Neural cell (in vitro differentiated cells): Measurements from ENCODE around the gene SDHB. TPM values are rescaled to one million over a fixed set of nuclear protein-coding genes. Genes with fewer than 3 reads are reported as not detected.

Source experiments
- H2AFZ ChIP-seq: fragments of 200-600, 300-800 bp; sonication (generic), shearing (Covaris generic); 2 replicates; pipeline ENCODE4 v1.6.0; 2014; ENCODE audit warnings: low read depth, mild to moderate bottlenecking, antibody characterized with exemption, low read length, moderate library complexity
- H3F3A ChIP-seq: fragments of 200-600 bp; shearing (Covaris generic); 2 replicates; pipeline ENCODE4 v1.6.1; 2016; ENCODE audit warnings: mild to moderate bottlenecking, moderate library complexity, mixed read lengths, antibody characterized with exemption, low read length; ENCODE audit not compliant: insufficient read depth, poor library complexity, severe bottlenecking
- H3K27ac ChIP-seq: fragments of 200-600, 300-800 bp; sonication (generic), shearing (Covaris generic); 2 replicates; pipeline ENCODE4 v1.5.1; 2014; ENCODE audit warnings: mild to moderate bottlenecking, low read length, moderate library complexity
- H3K27me3 ChIP-seq: fragments of 300-800, 200-600 bp; sonication (generic), shearing (Covaris generic); 2 replicates; pipeline ENCODE4 v1.6.0; 2014; ENCODE audit warnings: mild to moderate bottlenecking, low read depth, low read length, moderate library complexity; ENCODE audit not compliant: insufficient read depth
- H3K36me3 ChIP-seq: fragments of 300-800, 200-600 bp; sonication (generic), shearing (Covaris generic); 2 replicates; pipeline ENCODE4 v1.5.1; 2014; ENCODE audit warnings: mild to moderate bottlenecking, antibody characterized with exemption, low read length, moderate library complexity; ENCODE audit not compliant: insufficient read depth
- H3K4me2 ChIP-seq: fragments of 300-800, 200-600 bp; sonication (generic), shearing (Covaris generic); 2 replicates; pipeline ENCODE4 v1.6.0; 2014; ENCODE audit warnings: mild to moderate bottlenecking, low read length
- H3K4me3 ChIP-seq: fragments of 300-800, 200-600 bp; sonication (generic), shearing (Covaris generic); 2 replicates; pipeline ENCODE4 v1.5.1; 2014; ENCODE audit warnings: mild to moderate bottlenecking, low read length, moderate library complexity
- H3K79me2 ChIP-seq: fragments of 200-600 bp; shearing (Covaris generic); replicated peaks from 2 replicates; pipeline ENCODE4 v1.6.0; 2014; ENCODE audit warnings: mild to moderate bottlenecking, low read length, moderate library complexity; ENCODE audit not compliant: insufficient read depth
- H3K9ac ChIP-seq: fragments of 300-800, 200-600 bp; sonication (generic), shearing (Covaris generic); 2 replicates; pipeline ENCODE4 v1.6.1; 2016; ENCODE audit warnings: mild to moderate bottlenecking, low read length, mixed read lengths
- H3K9me2 ChIP-seq: fragments of 200-600 bp; shearing (Covaris generic); 2 replicates; pipeline ENCODE4 v1.6.1; 2016; ENCODE audit warnings: mild to moderate bottlenecking, low read length, mixed read lengths; ENCODE audit not compliant: insufficient read depth
- H3K9me3 ChIP-seq: fragments of 200-600, 300-800 bp; sonication (generic), shearing (Covaris generic); 2 replicates; pipeline ENCODE4 v1.6.1; 2016; ENCODE audit warnings: mild to moderate bottlenecking, mixed run types, low read length, moderate library complexity, mixed read lengths
- H4K20me1 ChIP-seq: fragments of 200-600 bp; shearing (Covaris generic); 2 replicates; pipeline ENCODE4 v1.6.1; 2016; ENCODE audit warnings: mild to moderate bottlenecking, mixed run types; ENCODE audit not compliant: insufficient read depth
- EP300 ChIP-seq: fragments of 450-650 bp; conservative IDR thresholded peaks from 2 replicates; pipeline ENCODE4 v1.6.1; 2014; ENCODE audit warnings: antibody characterized with exemption, mild to moderate bottlenecking, moderate library complexity; ENCODE audit not compliant: poor library complexity, severe bottlenecking
- EZH2 ChIP-seq: fragments of 200-600, 300-800 bp; shearing (Covaris generic), sonication (generic); IDR thresholded peaks from 2 replicates; pipeline ENCODE4 v1.6.1; 2014; ENCODE audit warnings: antibody characterized with exemption, low read length, borderline replicate concordance, mild to moderate bottlenecking; ENCODE audit not compliant: insufficient read depth, poor library complexity, severe bottlenecking
- MXI1 ChIP-seq: fragments of 450-650 bp; conservative IDR thresholded peaks from 2 replicates; pipeline ENCODE4 v1.6.1; 2014; ENCODE audit warnings: antibody characterized with exemption, mild to moderate bottlenecking; ENCODE audit not compliant: poor library complexity, severe bottlenecking
- POLR2AphosphoS5 ChIP-seq: IDR thresholded peaks from 2 replicates; pipeline ENCODE4 v1.6.1; 2012
- RAD21 ChIP-seq: fragments of 450-650 bp; conservative IDR thresholded peaks from 2 replicates; pipeline ENCODE4 v1.6.1; 2014; ENCODE audit warnings: antibody characterized with exemption, mild to moderate bottlenecking, moderate library complexity
- SMC3 ChIP-seq: fragments of 450-650 bp; conservative IDR thresholded peaks from 2 replicates; pipeline ENCODE4 v1.6.1; 2014; ENCODE audit warnings: antibody characterized with exemption, mild to moderate bottlenecking, moderate library complexity; ENCODE audit not compliant: poor library complexity
- TAF1 ChIP-seq: IDR thresholded peaks from 2 replicates; pipeline ENCODE4 v1.6.1; 2012; ENCODE audit warnings: low read depth
- polyA minus RNA-seq: library from RNA; depleted of rRNA, polyadenylated mRNA; stranded (reverse); fragments of >200 nt; gene quantifications from 2 replicates; pipeline ENCODE4 v1.2.3, GENCODE V29; 2014
- polyA plus RNA-seq: library from polyadenylated mRNA; depleted of rRNA; stranded (reverse); fragments of >200 nt; gene quantifications from 2 replicates; pipeline ENCODE4 v1.2.3, GENCODE V29; 2014
- TF ChIP-seq, protein P1 (sequence below): fragments of 450-650 bp; IDR thresholded peaks from 2 replicates; pipeline ENCODE4 v1.5.1; 2014; ENCODE audit warnings: antibody characterized with exemption, mild to moderate bottlenecking, moderate library complexity; ENCODE audit not compliant: poor library complexity, severe bottlenecking
- TF ChIP-seq, protein P2 (sequence below): IDR thresholded peaks from 2 replicates; pipeline ENCODE4 v1.6.1; 2012; ENCODE audit warnings: borderline replicate concordance

Gene SDHB
- polyA plus RNA-seq, result 113 and 129 TPM in 2 replicates
- polyA minus RNA-seq, result 77.1 and 82.5 TPM in 2 replicates

DNA sequence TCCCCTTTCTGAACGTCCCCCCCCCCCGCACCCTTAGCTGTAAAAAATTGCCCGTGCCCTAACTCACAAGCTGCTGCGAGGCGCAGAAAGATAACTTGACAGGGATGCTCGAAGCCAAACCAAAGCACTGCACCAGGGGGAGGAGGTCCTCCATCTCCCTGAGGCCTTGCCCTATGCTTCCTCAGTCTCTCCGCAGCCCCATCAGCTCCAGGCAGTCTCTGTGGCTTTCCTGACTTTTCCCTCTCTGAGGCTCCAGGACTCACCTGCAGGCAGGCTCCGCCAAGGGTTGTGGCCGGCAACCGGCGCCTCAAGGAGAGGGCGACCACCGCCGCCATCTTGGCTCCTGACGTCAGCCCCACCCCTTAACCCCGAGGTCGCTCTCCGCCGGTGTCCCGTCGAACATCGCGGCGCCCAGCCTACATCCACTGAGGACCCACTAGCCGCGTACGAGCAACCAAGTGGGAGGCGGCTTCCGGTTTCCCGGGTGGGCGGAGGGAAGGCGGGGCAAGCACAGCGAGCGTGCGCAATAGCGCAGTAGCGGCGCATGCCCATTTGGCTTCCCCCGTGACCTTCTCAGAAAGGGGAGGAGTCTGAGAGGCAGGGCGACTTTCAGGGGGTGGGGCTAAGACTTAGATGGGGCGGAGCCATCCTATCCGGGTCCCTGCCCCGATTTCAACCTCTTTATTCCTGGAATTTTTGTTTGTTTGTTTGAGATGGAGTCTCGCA lies at the start of gene SDHB:
SDHB (minus strand) TSS at position 348 of the 726 bp plus-strand sequence; CDS start at position 335, 13 bp downstream.
- Histone ChIP-seq H2AFZ (peak within 1 kb of the TSS; percentile 61), H3K4me2 (peak within 1 kb of the TSS; percentile 54), H4K20me1 (no peaks in the 10 kb centered on the region), H3K27ac (peak within 1 kb of the TSS; percentile 82), H3K9me3 (no peaks in the 10 kb centered on the region), H3K9me2 (no peaks in the 10 kb centered on the region), H3K9ac (peak within 1 kb of the TSS; percentile 80), H3K27me3 (no peaks in the 10 kb centered on the region), H3K36me3 (no peaks in the 10 kb centered on the region), H3K4me3 (peak within 1 kb of the TSS; percentile 71), H3K79me2 (peaks cover 24% of the 10 kb centered on the region), H3F3A (no peaks in the 10 kb centered on the region)
- TF ChIP-seq SMC3 (peak; percentile 47), EP300 (peak; percentile 51), TAF1 (peak; percentile 72), MXI1 (peak; percentile 88), POLR2AphosphoS5 (peak; percentile 97), RAD21 (peak; percentile 15), EZH2 (no peak)
- TF ChIP-seq, protein P1, sequence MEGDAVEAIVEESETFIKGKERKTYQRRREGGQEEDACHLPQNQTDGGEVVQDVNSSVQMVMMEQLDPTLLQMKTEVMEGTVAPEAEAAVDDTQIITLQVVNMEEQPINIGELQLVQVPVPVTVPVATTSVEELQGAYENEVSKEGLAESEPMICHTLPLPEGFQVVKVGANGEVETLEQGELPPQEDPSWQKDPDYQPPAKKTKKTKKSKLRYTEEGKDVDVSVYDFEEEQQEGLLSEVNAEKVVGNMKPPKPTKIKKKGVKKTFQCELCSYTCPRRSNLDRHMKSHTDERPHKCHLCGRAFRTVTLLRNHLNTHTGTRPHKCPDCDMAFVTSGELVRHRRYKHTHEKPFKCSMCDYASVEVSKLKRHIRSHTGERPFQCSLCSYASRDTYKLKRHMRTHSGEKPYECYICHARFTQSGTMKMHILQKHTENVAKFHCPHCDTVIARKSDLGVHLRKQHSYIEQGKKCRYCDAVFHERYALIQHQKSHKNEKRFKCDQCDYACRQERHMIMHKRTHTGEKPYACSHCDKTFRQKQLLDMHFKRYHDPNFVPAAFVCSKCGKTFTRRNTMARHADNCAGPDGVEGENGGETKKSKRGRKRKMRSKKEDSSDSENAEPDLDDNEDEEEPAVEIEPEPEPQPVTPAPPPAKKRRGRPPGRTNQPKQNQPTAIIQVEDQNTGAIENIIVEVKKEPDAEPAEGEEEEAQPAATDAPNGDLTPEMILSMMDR, result peak; percentile 25
- TF ChIP-seq, protein P2, sequence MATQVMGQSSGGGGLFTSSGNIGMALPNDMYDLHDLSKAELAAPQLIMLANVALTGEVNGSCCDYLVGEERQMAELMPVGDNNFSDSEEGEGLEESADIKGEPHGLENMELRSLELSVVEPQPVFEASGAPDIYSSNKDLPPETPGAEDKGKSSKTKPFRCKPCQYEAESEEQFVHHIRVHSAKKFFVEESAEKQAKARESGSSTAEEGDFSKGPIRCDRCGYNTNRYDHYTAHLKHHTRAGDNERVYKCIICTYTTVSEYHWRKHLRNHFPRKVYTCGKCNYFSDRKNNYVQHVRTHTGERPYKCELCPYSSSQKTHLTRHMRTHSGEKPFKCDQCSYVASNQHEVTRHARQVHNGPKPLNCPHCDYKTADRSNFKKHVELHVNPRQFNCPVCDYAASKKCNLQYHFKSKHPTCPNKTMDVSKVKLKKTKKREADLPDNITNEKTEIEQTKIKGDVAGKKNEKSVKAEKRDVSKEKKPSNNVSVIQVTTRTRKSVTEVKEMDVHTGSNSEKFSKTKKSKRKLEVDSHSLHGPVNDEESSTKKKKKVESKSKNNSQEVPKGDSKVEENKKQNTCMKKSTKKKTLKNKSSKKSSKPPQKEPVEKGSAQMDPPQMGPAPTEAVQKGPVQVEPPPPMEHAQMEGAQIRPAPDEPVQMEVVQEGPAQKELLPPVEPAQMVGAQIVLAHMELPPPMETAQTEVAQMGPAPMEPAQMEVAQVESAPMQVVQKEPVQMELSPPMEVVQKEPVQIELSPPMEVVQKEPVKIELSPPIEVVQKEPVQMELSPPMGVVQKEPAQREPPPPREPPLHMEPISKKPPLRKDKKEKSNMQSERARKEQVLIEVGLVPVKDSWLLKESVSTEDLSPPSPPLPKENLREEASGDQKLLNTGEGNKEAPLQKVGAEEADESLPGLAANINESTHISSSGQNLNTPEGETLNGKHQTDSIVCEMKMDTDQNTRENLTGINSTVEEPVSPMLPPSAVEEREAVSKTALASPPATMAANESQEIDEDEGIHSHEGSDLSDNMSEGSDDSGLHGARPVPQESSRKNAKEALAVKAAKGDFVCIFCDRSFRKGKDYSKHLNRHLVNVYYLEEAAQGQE, result peak; percentile 75

DNA sequence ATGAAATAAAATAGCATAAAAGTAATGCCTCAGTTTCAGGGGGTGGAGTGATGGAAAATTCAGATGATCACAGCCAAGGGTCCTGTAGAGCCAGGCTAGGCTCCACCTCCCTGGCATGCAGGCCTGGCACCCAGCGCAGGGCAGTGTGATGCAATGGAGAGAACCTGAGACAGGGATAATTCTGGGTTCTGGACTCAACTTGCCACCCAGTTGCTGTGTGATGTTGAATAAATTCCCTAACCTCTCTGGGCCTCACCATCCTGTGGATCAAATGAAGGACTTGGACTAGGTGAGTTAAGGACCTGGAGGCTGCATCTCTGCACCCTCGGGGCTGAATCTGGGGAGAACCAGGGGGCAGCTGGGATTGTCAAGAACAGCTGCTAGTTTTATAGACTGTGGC lies 48.4 kb upstream of the SDHB start:
- no peak overlapping the region for H3K27ac ChIP-seq
- H4K20me1 ChIP-seq, result no peaks in the 10 kb centered on the region
- no peak overlapping the region for H2AFZ ChIP-seq
- H3K4me3 ChIP-seq, result no peak overlapping the region
- H3K9me3 ChIP-seq, result no peaks in the 10 kb centered on the region
- H3F3A ChIP-seq, result no peaks in the 10 kb centered on the region
- TF ChIP-seq SMC3, result no peak
- TF ChIP-seq TAF1, result no peak
- no peak for TF ChIP-seq RAD21
- no peak for TF ChIP-seq EP300
- TF ChIP-seq, protein P2, result no peak
- no peak for TF ChIP-seq POLR2AphosphoS5
- TF ChIP-seq MXI1, result no peak
- TF ChIP-seq, protein P1, result no peak
- no peak for TF ChIP-seq EZH2
- H3K9ac ChIP-seq, result no peak overlapping the region
- no peaks in the 10 kb centered on the region for H3K9me2 ChIP-seq
- H3K4me2 ChIP-seq, result no peak overlapping the region
- no peaks in the 10 kb centered on the region for H3K36me3 ChIP-seq
- H3K79me2 ChIP-seq, result no peaks in the 10 kb centered on the region
- no peaks in the 10 kb centered on the region for H3K27me3 ChIP-seq
